ENCODE results near the gene PTGES3L.

Gene PTGES3L

GRCh38 chr17:43014020-43014648 lies 34.3 kb upstream of the PTGES3L start:
- no peak for DNase-seq (ENCODE audit: low spot score)
- TF ChIP-seq, protein P1, sequence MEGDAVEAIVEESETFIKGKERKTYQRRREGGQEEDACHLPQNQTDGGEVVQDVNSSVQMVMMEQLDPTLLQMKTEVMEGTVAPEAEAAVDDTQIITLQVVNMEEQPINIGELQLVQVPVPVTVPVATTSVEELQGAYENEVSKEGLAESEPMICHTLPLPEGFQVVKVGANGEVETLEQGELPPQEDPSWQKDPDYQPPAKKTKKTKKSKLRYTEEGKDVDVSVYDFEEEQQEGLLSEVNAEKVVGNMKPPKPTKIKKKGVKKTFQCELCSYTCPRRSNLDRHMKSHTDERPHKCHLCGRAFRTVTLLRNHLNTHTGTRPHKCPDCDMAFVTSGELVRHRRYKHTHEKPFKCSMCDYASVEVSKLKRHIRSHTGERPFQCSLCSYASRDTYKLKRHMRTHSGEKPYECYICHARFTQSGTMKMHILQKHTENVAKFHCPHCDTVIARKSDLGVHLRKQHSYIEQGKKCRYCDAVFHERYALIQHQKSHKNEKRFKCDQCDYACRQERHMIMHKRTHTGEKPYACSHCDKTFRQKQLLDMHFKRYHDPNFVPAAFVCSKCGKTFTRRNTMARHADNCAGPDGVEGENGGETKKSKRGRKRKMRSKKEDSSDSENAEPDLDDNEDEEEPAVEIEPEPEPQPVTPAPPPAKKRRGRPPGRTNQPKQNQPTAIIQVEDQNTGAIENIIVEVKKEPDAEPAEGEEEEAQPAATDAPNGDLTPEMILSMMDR (IDR thresholded peaks at IDR 0.05; ENCODE audit: poor library complexity, severe bottlenecking), result no peak
- Histone ChIP-seq H3K4me1 (ENCODE audit: insufficient read depth, poor library complexity, severe bottlenecking) (no peaks in the 10 kb centered on the region), H3K4me3 (ENCODE audit: severe bottlenecking) (no peak overlapping the region), H3K36me3 (ENCODE audit: low read depth) (peaks cover 23% of the 10 kb centered on the region), H3K9me3 (ENCODE audit: severe bottlenecking) (no peaks in the 10 kb centered on the region), H3K27ac (ENCODE audit: poor library complexity, severe bottlenecking) (no peak overlapping the region), H3K27me3 (ENCODE audit: insufficient read depth, poor library complexity, severe bottlenecking) (no peaks in the 10 kb centered on the region)
- no peak for ATAC-seq (ENCODE audit: low read depth)

GRCh38 chr17:43013296-43013695 lies 33.4 kb upstream of the PTGES3L start:
- no peaks in the 10 kb centered on the region for H3K4me1 ChIP-seq (ENCODE audit: insufficient read depth, poor library complexity, severe bottlenecking)
- TF ChIP-seq, protein P1 (IDR thresholded peaks at IDR 0.05; ENCODE audit: poor library complexity, severe bottlenecking), result no peak
- no peak overlapping the region for H3K27ac ChIP-seq (ENCODE audit: poor library complexity, severe bottlenecking)
- no peaks in the 10 kb centered on the region for H3K27me3 ChIP-seq (ENCODE audit: insufficient read depth, poor library complexity, severe bottlenecking)
- peaks cover 15% of the 10 kb centered on the region for H3K36me3 ChIP-seq (ENCODE audit: low read depth)
- DNase-seq (ENCODE audit: low spot score), result no peak
- no peak overlapping the region for H3K4me3 ChIP-seq (ENCODE audit: severe bottlenecking)
- H3K9me3 ChIP-seq (ENCODE audit: severe bottlenecking), result no peaks in the 10 kb centered on the region
- no peak; the same call in 2 of the 3 replicates for ATAC-seq (ENCODE audit: low read depth)

DNA sequence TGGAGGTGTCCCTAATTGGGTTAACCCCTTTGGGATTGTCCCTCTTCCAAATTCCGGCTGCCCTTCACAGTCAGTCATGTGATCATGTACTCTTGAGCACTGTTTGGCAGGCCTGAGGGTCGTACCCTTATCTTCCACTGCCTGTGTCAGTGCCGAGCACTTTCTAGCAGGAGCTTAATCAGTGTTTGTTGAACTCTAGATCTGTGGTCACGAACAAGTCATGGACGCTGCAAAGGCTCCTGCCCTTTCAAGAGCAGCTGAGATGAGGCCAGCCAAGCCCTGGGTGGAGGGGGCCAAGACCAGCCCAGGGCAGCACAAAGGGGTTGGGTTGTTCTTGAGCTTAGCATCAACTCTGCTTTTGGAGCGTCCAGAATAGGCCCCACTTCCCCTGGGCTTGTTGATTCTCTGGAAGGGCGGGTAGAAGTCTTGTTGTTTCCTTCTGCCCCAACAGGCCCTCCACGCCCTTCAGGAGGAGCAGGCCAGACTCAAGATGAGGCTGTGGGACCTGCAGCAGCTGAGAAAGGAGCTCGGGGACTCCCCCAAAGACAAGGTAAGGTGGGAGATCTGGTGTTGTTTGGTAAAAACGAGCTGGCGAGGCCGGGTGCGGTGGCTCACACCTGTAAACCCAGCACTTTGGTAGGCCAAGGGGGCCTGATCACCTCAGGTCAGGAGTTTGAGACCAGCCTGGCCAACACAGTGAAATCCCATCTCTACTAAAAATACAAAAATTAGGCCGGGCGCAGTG lies 32.0 kb upstream of the PTGES3L start:
- no peaks in the 10 kb centered on the region for H3K9me3 ChIP-seq (ENCODE audit: severe bottlenecking)
- H3K27me3 ChIP-seq (ENCODE audit: insufficient read depth, poor library complexity, severe bottlenecking), result no peaks in the 10 kb centered on the region
- H3K4me1 ChIP-seq (ENCODE audit: insufficient read depth, poor library complexity, severe bottlenecking), result no peaks in the 10 kb centered on the region
- no peak for ATAC-seq (ENCODE audit: low read depth)
- peaks cover 8% of the 10 kb centered on the region; the same call in 1 of the 2 replicates for H3K36me3 ChIP-seq (ENCODE audit: low read depth)
- no peak for DNase-seq (ENCODE audit: low spot score)
- no peak overlapping the region for H3K4me3 ChIP-seq (ENCODE audit: severe bottlenecking)
- TF ChIP-seq, protein P1 (IDR thresholded peaks at IDR 0.05; ENCODE audit: poor library complexity, severe bottlenecking), result no peak
- H3K27ac ChIP-seq (ENCODE audit: poor library complexity, severe bottlenecking), result no peak overlapping the region

DNA sequence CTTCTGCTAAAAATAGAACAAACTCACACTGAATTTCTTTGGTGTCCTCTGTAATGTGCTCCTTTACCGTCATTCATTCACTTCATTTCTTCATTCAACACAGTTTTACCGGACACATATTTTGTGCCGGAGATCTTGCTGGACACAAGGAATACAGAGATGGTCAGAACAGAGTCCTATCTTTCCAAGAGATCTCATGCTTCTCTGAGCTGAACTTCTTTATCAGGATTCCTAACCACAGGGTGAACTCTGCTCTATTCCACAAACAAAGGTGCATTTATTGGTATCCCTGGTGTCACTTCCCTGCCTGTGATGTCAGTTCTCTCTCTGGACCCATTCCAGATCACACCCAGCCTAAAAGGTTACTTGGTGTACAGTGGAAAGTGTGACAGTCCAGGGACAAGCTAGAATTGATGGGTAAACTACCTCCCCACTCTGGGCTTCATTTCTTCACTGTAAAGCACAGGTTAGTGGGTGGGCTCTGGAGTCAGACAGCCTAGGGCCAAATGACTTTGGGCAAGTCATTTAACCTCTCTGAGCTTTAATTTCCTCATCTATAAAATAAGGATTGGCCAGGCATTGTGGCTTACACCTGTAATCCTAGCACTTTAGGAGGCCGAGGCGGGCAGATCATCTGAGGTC lies 30.9 kb upstream of the PTGES3L start:
- Histone ChIP-seq H3K4me1 (ENCODE audit: insufficient read depth, poor library complexity, severe bottlenecking) (no peaks in the 10 kb centered on the region), H3K27ac (ENCODE audit: poor library complexity, severe bottlenecking) (no peak overlapping the region), H3K36me3 (ENCODE audit: low read depth) (no peaks in the 10 kb centered on the region), H3K4me3 (ENCODE audit: severe bottlenecking) (no peak overlapping the region), H3K9me3 (ENCODE audit: severe bottlenecking) (no peaks in the 10 kb centered on the region), H3K27me3 (ENCODE audit: insufficient read depth, poor library complexity, severe bottlenecking) (no peaks in the 10 kb centered on the region)
- TF ChIP-seq, protein P1 (IDR thresholded peaks at IDR 0.05; ENCODE audit: poor library complexity, severe bottlenecking), result no peak
- no peak for DNase-seq (ENCODE audit: low spot score)
- ATAC-seq (ENCODE audit: low read depth), result no peak
